RWPE1 (cell line): ENCODE results near the gene IFFO2.

Experiments used
- CTCF ChIA-PET: fragments of 350-600 bp; sonication (Branson Sonifier 250); formaldehyde crosslinking; extraction: SDS; loops from one replicate; lab custom pipeline; 2021; lab: Yijun Ruan, JAX
- POLR2A ChIA-PET: fragments of 400-600 bp; formaldehyde crosslinking; extraction: SDS; loops from one replicate; lab custom pipeline; 2020; ENCODE audit warnings: antibody characterized with exemption; ENCODE audit not compliant: low non-redundant PET; lab: Yijun Ruan, JAX
- DNase-seq: peaks from one replicate; pipeline ENCODE4 v3.0.0; 2012; ENCODE audit warnings: low spot score
- H3K27ac ChIP-seq: fragments of 450-650 bp; 2 replicates; pipeline ENCODE4 v1.5.1; 2017
- CTCF ChIP-seq: fragments of 450-650 bp; conservative IDR thresholded peaks from 2 replicates; pipeline ENCODE4 v1.5.1; 2017; ENCODE audit warnings: low read depth, mild to moderate bottlenecking

The IFFO2 gene

GRCh38 chr1:18854331-18855025 is 102.0 kb downstream of the IFFO2 start:
- H3K27ac ChIP-seq = no peak overlapping the region
- ChIA-PET CTCF (no interaction called here), POLR2A (no interaction called here)
- no peak for DNase-seq
- TF ChIP-seq CTCF = no peak
